Transverse colon (tissue), 4 donors: ENCODE results near the gene DMAP1. TPM values are rescaled to one million over a fixed set of nuclear protein-coding genes. Genes with fewer than 3 reads are reported as not detected.

Experiments used
- DNase-seq: peaks from one replicate; pipeline ENCODE4 v3.0.0-alpha.2; 2019
- H3K27ac ChIP-seq, 4 donors: fragments of 200-600 bp; sonication (generic); 2 replicates each; pipeline ENCODE4 v1.5.1; 2016 to 2018; ENCODE audit warnings: inconsistent platforms in 4 of 4
- H3K27me3 ChIP-seq: fragments of 200-600 bp; sonication (generic); 2 replicates; pipeline ENCODE4 v1.5.1; 2017; ENCODE audit warnings: inconsistent platforms
- H3K36me3 ChIP-seq, 4 donors: fragments of 200-600 bp; sonication (generic); 2 replicates each; pipeline ENCODE4 v1.5.1; 2017 to 2019; ENCODE audit warnings: inconsistent platforms in 4 of 4
- H3K4me1 ChIP-seq, 4 donors: fragments of 200-600 bp; sonication (generic); 2 replicates each; pipeline ENCODE4 v1.5.1; 2017 to 2020; ENCODE audit warnings: inconsistent platforms in 4 of 4
- H3K4me3 ChIP-seq, 4 donors: fragments of 200-600 bp; sonication (generic); 1 replicate in 1 of 4; 2 replicates in 3 of 4; pipeline versions ENCODE4 v1.5.1 to v1.6.1; 2017 to 2019; ENCODE audit warnings: inconsistent platforms in 4 of 4
- H3K9me3 ChIP-seq, 2 donors: fragments of 200-600 bp; sonication (generic); 2 replicates each; pipeline ENCODE4 v1.5.1; 2017 to 2019; ENCODE audit warnings: inconsistent platforms in 2 of 2
- CTCF ChIP-seq, 5 experiments: fragments of 200-600 bp in 3 of 5; fragments of 450-650 bp in 2 of 5; sonication (generic) in 3 of 5; IDR thresholded peaks; 1 replicate in 2 of 5; 2 replicates in 3 of 5; pipeline ENCODE4 v1.5.1; 2016 to 2017; ENCODE audit warnings: antibody characterized with exemption in 5 of 5, inconsistent platforms in 3 of 5, mild to moderate bottlenecking in 2 of 5, moderate library complexity in 1 of 5
- EP300 ChIP-seq: sonication (generic); formaldehyde crosslinking; IDR thresholded peaks from one replicate; pipeline ENCODE4 v1.6.1; 2017; ENCODE audit warnings: antibody characterized with exemption, low read depth
- POLR2A ChIP-seq: fragments of 450-650 bp; IDR thresholded peaks from one replicate; pipeline ENCODE4 v1.6.1; 2016; ENCODE audit warnings: antibody characterized with exemption, mild to moderate bottlenecking, moderate library complexity
- POLR2AphosphoS5 ChIP-seq, 3 donors: sonication (generic); formaldehyde crosslinking; IDR thresholded peaks; one replicate each; pipeline ENCODE4 v1.6.1; 2016; ENCODE audit warnings: antibody characterized with exemption in 3 of 3
- WGBS, 2 donors: methylation state at CpG; one replicate each; pipeline ENCODE4 v1.1.5; 2018; ENCODE audit warnings: low coverage in 1 of 2; 5-methylcytosine and 5-hydroxymethylcytosine counted together
- in situ Hi-C, 4 donors: fragments of 200-750 bp; cut with MboI; loops; one replicate each; pipeline versions ENCODE4 v1.15.0 to v1.15.1; 2017; ENCODE audit warnings: low sequenced_read_pairs in 3 of 4, low pct_ligation_motif_present in 1 of 4, low pct_unique_long_range_greater_than_20kb in 1 of 4
- intact Hi-C: fragments of 100-400 bp; cut with DNase I; formaldehyde crosslinking; loops from one replicate; pipeline ENCODE4 v1.15.1; 2023; ENCODE audit warnings: low total_unique reads
- total RNA-seq, 4 donors: library from RNA; depleted of rRNA; stranded (reverse); fragments of >200 nt; gene quantifications; one replicate each; pipeline ENCODE4 v1.1.0, GENCODE V29; 2016

The DMAP1 gene
- total RNA-seq, 4 donors from 2014 or later = 57.8 to 130 (median 93.6) TPM

- no peak for DNase-seq
- intact Hi-C loops = no loop called here
- H3K4me1 ChIP-seq = peaks cover 7 to 83% (median 53%) of the 10 kb centered on the region in 4 donors
- no peaks in the 10 kb centered on the region for H3K27me3 ChIP-seq
- H3K36me3 ChIP-seq = no peaks in the 10 kb centered on the region
- WGBS, 2 donors = 75% methylated on average over 5 of the region's 5 CpGs; no CpG with 5 or more reads in 1 of the 2 donors
- peak overlapping the region; percentile 79 to 91 (median 88) for H3K27ac ChIP-seq
- TF ChIP-seq EP300 (no peak), POLR2A (no peak), POLR2AphosphoS5 (IDR thresholded peaks at IDR 0.05) (no peak), CTCF (IDR thresholded peaks at IDR 0.05) (no peak)
- peak overlapping the region in 2 of 4 donors; percentile 20 to 31 for H3K4me3 ChIP-seq
- in situ Hi-C loops = no loop called here
- no peaks in the 10 kb centered on the region for H3K9me3 ChIP-seq
Measured at GRCh38 chr1:44261962-44262361, 48.7 kb downstream of the DMAP1 start.

DNA sequence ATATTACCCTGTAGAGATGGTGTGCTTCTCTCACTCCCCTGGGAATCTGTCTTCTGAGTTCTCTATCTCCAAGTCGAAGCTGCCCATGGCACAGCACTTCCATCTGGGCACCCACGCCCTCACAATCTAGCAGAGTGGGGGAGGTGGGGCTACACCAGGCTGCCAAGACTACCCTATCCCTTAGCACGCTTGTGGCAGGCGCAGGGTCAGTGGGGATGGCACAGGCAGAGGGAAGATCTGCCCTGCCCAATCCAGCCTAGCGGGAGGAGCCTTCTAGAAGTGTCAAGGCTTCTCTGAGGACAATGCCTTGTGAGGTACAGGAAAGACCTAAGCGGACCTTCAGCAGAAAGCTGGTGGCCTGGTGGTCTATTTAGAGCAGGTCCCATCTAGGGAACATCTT lies 49.1 kb downstream of the DMAP1 start:
- Histone ChIP-seq H3K9me3 (no peaks in the 10 kb centered on the region), H3K27ac (peak overlapping the region; percentile 79 to 91 (median 88)), H3K36me3 (no peaks in the 10 kb centered on the region), H3K4me1 (peaks cover 7 to 86% (median 56%) of the 10 kb centered on the region in 4 donors), H3K4me3 (no peak overlapping the region), H3K27me3 (no peaks in the 10 kb centered on the region)
- TF ChIP-seq CTCF (IDR thresholded peaks at IDR 0.05) = no peak
- TF ChIP-seq POLR2A = no peak
- TF ChIP-seq EP300 = no peak
- no peak for TF ChIP-seq POLR2AphosphoS5 (IDR thresholded peaks at IDR 0.05)
- WGBS, 2 donors = 78 to 90% methylated on average over 2 to 6 of the region's 6 CpGs
- in situ Hi-C loops = no loop called here
- intact Hi-C loops = no loop called here
- DNase-seq = peak; percentile 37

DNA sequence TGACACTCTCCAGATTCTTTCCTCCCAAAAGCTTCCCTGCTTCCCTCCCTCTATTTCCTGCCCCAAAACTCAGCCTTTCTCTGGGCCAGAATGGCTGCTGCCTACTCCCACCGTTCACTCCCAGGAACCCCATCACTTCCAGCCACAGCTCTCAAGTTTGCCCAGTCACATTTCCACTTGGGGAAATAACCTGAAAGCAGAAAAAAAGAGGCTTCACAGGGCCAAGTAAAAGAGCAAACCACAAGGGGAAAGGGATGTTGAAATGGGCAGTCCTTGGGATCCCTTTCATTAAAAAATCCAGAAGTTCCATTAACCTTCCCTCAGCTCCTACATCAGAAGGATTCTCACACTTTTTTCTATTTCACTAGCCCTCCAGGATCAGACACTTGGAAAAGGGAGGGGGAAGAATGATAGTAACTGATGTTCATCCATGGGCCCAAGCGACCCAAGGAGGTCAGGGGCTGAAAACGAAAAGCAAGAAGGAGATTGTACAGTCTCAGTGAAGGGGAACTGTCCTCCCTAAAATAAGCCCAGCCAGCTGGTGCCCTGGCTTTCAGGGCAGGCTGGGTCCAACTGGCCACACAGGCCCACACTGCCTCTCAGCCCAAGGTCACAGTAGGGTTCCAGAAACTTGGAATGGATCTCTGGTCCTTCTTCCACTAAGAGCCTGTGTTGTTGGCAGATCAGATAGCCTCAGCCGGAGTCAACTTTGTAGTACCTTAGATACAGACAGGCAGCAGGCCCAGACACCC lies 49.7 kb downstream of the DMAP1 start:
- Histone ChIP-seq H3K9me3 (no peaks in the 10 kb centered on the region), H3K27ac (peak overlapping the region; percentile 79 to 91 (median 88)), H3K4me3 (no peak overlapping the region), H3K27me3 (no peaks in the 10 kb centered on the region), H3K4me1 (peaks cover 7 to 89% (median 58%) of the 10 kb centered on the region in 4 donors), H3K36me3 (no peaks in the 10 kb centered on the region)
- DNase-seq = no peak
- intact Hi-C loops (no loop called here), in situ Hi-C loops (no loop called here)
- TF ChIP-seq POLR2A = no peak
- TF ChIP-seq CTCF (IDR thresholded peaks at IDR 0.05) = no peak
- no peak for TF ChIP-seq EP300
- WGBS, 2 donors = 92% methylated on average over 2 to 4 of the region's 4 CpGs

- 85 to 93% methylated on average over 6 to 9 of the region's 9 CpGs for WGBS, 2 donors
- Histone ChIP-seq H3K27me3 (no peaks in the 10 kb centered on the region), H3K36me3 (no peaks in the 10 kb centered on the region), H3K4me3 (no peak overlapping the region), H3K4me1 (peaks cover 7 to 91% (median 66%) of the 10 kb centered on the region in 4 donors), H3K27ac (peak overlapping the region; percentile 34 to 91 (median 88)), H3K9me3 (no peaks in the 10 kb centered on the region)
- in situ Hi-C loops (no loop called here), intact Hi-C loops (no loop called here)
- peak; percentile 39 for DNase-seq
- TF ChIP-seq CTCF (IDR thresholded peaks at IDR 0.05) = no peak
- TF ChIP-seq EP300 = no peak
- TF ChIP-seq POLR2A = no peak
- TF ChIP-seq POLR2AphosphoS5 (IDR thresholded peaks at IDR 0.05) = no peak
Measured at GRCh38 chr1:44263568-44264450, 50.5 kb downstream of the DMAP1 start.
